Ovary (tissue), 9 donors: Measurements from ENCODE around the gene UFD1. TPM values are rescaled to one million over a fixed set of nuclear protein-coding genes. Genes with fewer than 3 reads are reported as not detected.

ENCODE experiments used
- DNase-seq, 5 donors: peaks; one replicate each; pipeline ENCODE4 v3.0.0-alpha.2; 2019 to 2020
- H3K27ac ChIP-seq, 2 donors: fragments of 200-600 bp; one replicate each; pipeline versions ENCODE4 v1.5.1 to v1.8.0; 2019 to 2022
- H3K27me3 ChIP-seq: fragments of 200-600 bp; one replicate; pipeline ENCODE4 v1.8.0; 2022
- H3K36me3 ChIP-seq: fragments of 200-600 bp; sonication (generic); one replicate; pipeline ENCODE4 v1.5.1; 2019
- H3K4me1 ChIP-seq: one replicate; pipeline ENCODE4 v1.8.1; 2013; ENCODE audit warnings: mild to moderate bottlenecking, moderate library complexity; ENCODE audit not compliant: insufficient read depth
- H3K4me3 ChIP-seq: fragments of 200-600 bp; sonication (generic); one replicate; pipeline ENCODE4 v1.5.1; 2017
- H3K9me3 ChIP-seq, 2 donors: fragments of 200-600 bp in 1 of 2; sonication (generic) in 1 of 2; one replicate each; pipeline versions ENCODE4 v1.5.1 to v1.8.1; 2013 to 2019; ENCODE audit warnings: mild to moderate bottlenecking in 1 of 2, moderate library complexity in 1 of 2
- EP300 ChIP-seq: sonication (generic); formaldehyde crosslinking; IDR thresholded peaks from one replicate; pipeline ENCODE4 v1.6.1; 2017; ENCODE audit warnings: antibody characterized with exemption
- POLR2A ChIP-seq: fragments of 450-650 bp; IDR thresholded peaks from one replicate; pipeline ENCODE4 v1.6.1; 2017; ENCODE audit warnings: antibody characterized with exemption, mild to moderate bottlenecking, moderate library complexity
- WGBS, 3 donors: extraction: QIAGEN DNeasy Blood & Tissue Kit in 1 of 3; methylation state at CpG; one replicate each; pipeline versions ENCODE4 v1.1.5 to v1.1.7; 2013 to 2017; 5-methylcytosine and 5-hydroxymethylcytosine counted together
- intact Hi-C, 4 donors: fragments of 100-400 bp; cut with DNase I; formaldehyde crosslinking; loops; one replicate each; pipeline versions ENCODE4 v1.11.0 to v1.15.1; 2022 to 2023
- polyA plus RNA-seq, 2 donors: library from polyadenylated mRNA; stranded (reverse); fragments of 200-250 nt in 1 of 2; fragments of 350-450 nt in 1 of 2; fragmentation: Illumina TruSeq in 1 of 2; extraction: RNeasy Lipid Tissue Mini Kit (QIAGEN cat#74804) in 1 of 2; gene quantifications; one replicate each; pipeline ENCODE4 v1.2.3, GENCODE V29; 2013 to 2014
- total RNA-seq, 7 donors: library from RNA; depleted of rRNA in 2 of 7; stranded (reverse); fragments of >200 nt in 2 of 7; fragmentation: NEBNext Ultra II Directional in 3 of 7; extraction: Animal tissue kit (Norgen Biotek cat#: 25700) in 3 of 7; gene quantifications; one replicate each; pipeline versions ENCODE4 v1.1.0 to v1.2.4, GENCODE V29; 2016 to 2023
- TF ChIP-seq, protein P1 (sequence below), 3 donors: fragments of 450-650 bp in 2 of 3; fragments of 200-600 bp in 1 of 3; IDR thresholded peaks; one replicate each; pipeline versions ENCODE4 v1.5.1 to v1.8.0; 2016 to 2022; ENCODE audit warnings: antibody characterized with exemption in 3 of 3, mild to moderate bottlenecking in 1 of 3
- donor health status: DM: no; HTN: no; CAD: no; lungs with moderate emphysema.
- donor health status: DM: no; HTN: no; CAD: no.
- donor health status: Bipolar disorder and iron deficiency.
- donor health status: DM: yes; HTN: yes; CAD: no.
- donor health status: DM: no; HTN: no; CAD: no.
- donor health status: DM: yes; HTN: yes; CAD: no.

UFD1 gene
- total and polyA plus RNA-seq, 9 donors, result 19.9 to 84.5 (median 34.1) TPM

GRCh38 chr22:19404676-19405075 lies 74.3 kb downstream of the UFD1 start:
- no peak for TF ChIP-seq EP300
- TF ChIP-seq, protein P1, sequence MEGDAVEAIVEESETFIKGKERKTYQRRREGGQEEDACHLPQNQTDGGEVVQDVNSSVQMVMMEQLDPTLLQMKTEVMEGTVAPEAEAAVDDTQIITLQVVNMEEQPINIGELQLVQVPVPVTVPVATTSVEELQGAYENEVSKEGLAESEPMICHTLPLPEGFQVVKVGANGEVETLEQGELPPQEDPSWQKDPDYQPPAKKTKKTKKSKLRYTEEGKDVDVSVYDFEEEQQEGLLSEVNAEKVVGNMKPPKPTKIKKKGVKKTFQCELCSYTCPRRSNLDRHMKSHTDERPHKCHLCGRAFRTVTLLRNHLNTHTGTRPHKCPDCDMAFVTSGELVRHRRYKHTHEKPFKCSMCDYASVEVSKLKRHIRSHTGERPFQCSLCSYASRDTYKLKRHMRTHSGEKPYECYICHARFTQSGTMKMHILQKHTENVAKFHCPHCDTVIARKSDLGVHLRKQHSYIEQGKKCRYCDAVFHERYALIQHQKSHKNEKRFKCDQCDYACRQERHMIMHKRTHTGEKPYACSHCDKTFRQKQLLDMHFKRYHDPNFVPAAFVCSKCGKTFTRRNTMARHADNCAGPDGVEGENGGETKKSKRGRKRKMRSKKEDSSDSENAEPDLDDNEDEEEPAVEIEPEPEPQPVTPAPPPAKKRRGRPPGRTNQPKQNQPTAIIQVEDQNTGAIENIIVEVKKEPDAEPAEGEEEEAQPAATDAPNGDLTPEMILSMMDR (IDR thresholded peaks at IDR 0.05), result no peak
- no peak for TF ChIP-seq POLR2A
- 92 to 94% (median 92%) methylated on average over 3 of the region's 3 CpGs for WGBS, 3 donors
- H3K27ac ChIP-seq, result no peak overlapping the region
- intact Hi-C loops, result no loop called here
- no peaks in the 10 kb centered on the region for H3K27me3 ChIP-seq
- no peaks in the 10 kb centered on the region for H3K9me3 ChIP-seq
- H3K4me1 ChIP-seq, result no peaks in the 10 kb centered on the region
- no peak for DNase-seq
- no peaks in the 10 kb centered on the region for H3K36me3 ChIP-seq
- no peak overlapping the region for H3K4me3 ChIP-seq

DNA sequence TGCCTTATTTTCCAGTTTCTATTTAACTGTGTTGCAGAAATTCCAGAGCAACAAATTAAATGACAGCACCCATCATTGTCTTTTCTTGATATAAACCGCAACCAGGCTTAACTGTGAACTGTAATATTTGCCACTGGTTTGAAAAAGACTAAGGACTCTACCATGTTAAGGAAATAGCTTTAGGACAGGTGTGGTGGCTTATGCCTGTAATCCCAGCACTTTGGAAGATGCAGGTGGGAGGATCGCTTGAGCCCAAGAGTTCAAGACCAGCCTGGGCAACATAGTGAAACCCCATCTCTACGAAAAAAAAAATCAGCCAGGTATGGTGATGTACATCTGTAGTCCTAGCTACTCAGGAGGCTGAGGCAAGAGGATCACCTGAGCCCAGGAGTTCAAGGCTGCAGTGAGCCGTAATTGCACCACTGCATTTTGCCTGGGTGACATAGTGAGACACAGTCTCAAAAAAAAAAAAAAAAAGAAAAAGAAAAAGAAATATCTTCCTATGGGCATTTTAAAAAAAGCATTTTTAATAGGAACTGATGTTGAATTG lies 76.3 kb downstream of the UFD1 start:
- TF ChIP-seq EP300 (no peak), POLR2A (no peak)
- TF ChIP-seq, protein P1 (IDR thresholded peaks at IDR 0.05), result no peak
- DNase-seq, result no peak
- 96 to 97% (median 96%) methylated on average over 4 of the region's 4 CpGs for WGBS, 3 donors
- Histone ChIP-seq H3K4me3 (no peak overlapping the region), H3K36me3 (no peaks in the 10 kb centered on the region), H3K27ac (no peak overlapping the region), H3K4me1 (no peaks in the 10 kb centered on the region), H3K27me3 (no peaks in the 10 kb centered on the region), H3K9me3 (no peaks in the 10 kb centered on the region)
- intact Hi-C loops, result no loop called here

GRCh38 chr22:19401483-19401882 lies 77.5 kb downstream of the UFD1 start:
- TF ChIP-seq POLR2A (no peak), EP300 (no peak)
- TF ChIP-seq, protein P1 (IDR thresholded peaks at IDR 0.05), result no peak
- 91 to 99% (median 97%) methylated on average over 4 of the region's 4 CpGs for WGBS, 3 donors
- no peaks in the 10 kb centered on the region for H3K27me3 ChIP-seq

DNA sequence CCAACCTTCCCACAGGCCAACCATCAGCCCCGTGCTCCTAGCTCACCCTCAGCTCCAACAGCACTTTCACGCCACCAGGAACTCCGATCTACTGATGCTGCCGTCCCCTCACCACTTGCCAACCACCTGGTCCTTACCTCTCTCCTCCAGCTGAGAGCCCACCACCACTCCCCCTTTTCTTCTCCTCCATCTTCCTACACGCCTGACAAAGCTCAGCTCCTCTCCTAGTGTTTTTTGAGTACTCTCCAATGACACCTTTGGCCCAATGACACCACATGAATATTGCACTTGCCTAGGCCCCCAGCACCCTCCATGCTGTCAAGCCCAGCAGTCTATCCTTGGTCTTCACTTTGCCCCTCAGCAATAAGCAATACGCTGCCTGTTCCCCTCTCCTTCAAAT lies 78.1 kb downstream of the UFD1 start:
- H3K27ac ChIP-seq, result no peak overlapping the region
- WGBS, 3 donors, result 90 to 94% (median 92%) methylated on average over 6 of the region's 6 CpGs
- no peaks in the 10 kb centered on the region for H3K36me3 ChIP-seq
- no peak for DNase-seq
- H3K9me3 ChIP-seq, result no peaks in the 10 kb centered on the region
- H3K4me1 ChIP-seq, result no peaks in the 10 kb centered on the region
- intact Hi-C loops, result no loop called here
- no peaks in the 10 kb centered on the region for H3K27me3 ChIP-seq
- TF ChIP-seq, protein P1 (IDR thresholded peaks at IDR 0.05), result no peak
- TF ChIP-seq POLR2A (no peak), EP300 (no peak)
- H3K4me3 ChIP-seq, result no peak overlapping the region

More at GRCh38 chr22:19401483-19401882, 77.5 kb downstream of the UFD1 start:
- Histone ChIP-seq H3K4me3 (no peak overlapping the region), H3K4me1 (no peaks in the 10 kb centered on the region), H3K9me3 (no peaks in the 10 kb centered on the region), H3K27ac (no peak overlapping the region), H3K36me3 (no peaks in the 10 kb centered on the region)
- intact Hi-C loops, result no loop called here
- DNase-seq, result no peak

Other genes with a start within 250 kb of the UFD1 start
- gene CLTCL1, start 187.5 kb downstream of the UFD1 start, total RNA-seq, result 1 to 10 TPM; 2.8 to 8.9 (median 5.2) TPM
- gene CLTCL1, start 187.5 kb downstream of the UFD1 start, polyA plus RNA-seq, result 10 to 100 TPM in 1 of 2 donors, 1 to 10 TPM in 1; 3.9 to 10.7 TPM
- 10 to 100 TPM in 5 of 7 donors, 1 to 10 TPM in 2; 7.2 to 31.6 (median 20.6) TPM for gene HIRA, start 47.5 kb downstream of the UFD1 start, total RNA-seq
- 10 to 100 TPM; 12.8 to 16.5 TPM for gene HIRA, start 47.5 kb downstream of the UFD1 start, polyA plus RNA-seq
- 10 to 100 TPM; 21.1 to 31.0 (median 28.5) TPM for gene MRPL40, start 46.6 kb downstream of the UFD1 start, total RNA-seq
- gene MRPL40, start 46.6 kb downstream of the UFD1 start, polyA plus RNA-seq, result 10 to 100 TPM; 31.1 to 46.9 TPM
- 10 to 100 TPM; 25.7 to 38.3 (median 33.5) TPM for gene C22orf39, start 31.5 kb downstream of the UFD1 start, total RNA-seq
- gene C22orf39, start 31.5 kb downstream of the UFD1 start, polyA plus RNA-seq, result 10 to 100 TPM; 33.0 to 58.9 TPM
- gene CDC45, start 727 bp upstream of the UFD1 start, total RNA-seq, result 1 to 10 TPM in 2 of 7 donors, under 1 TPM in 2, not detected in 3; 0.87 to 2.2 (median 1.1) TPM
- gene CDC45, start 727 bp upstream of the UFD1 start, polyA plus RNA-seq, result 1 to 10 TPM in 1 of 2 donors, under 1 TPM in 1; 0.46 to 1.4 TPM
- gene CLDN5, start 45.2 kb upstream of the UFD1 start, total RNA-seq, result 10 to 100 TPM; 16.4 to 62.7 (median 35.6) TPM
- gene CLDN5, start 45.2 kb upstream of the UFD1 start, polyA plus RNA-seq, result 100 to 1,000 TPM in 1 of 2 donors, under 1 TPM in 1; 0.48 to 211 TPM
- gene SEPTIN5, start 235.3 kb upstream of the UFD1 start, total RNA-seq, result 10 to 100 TPM; 21.0 to 55.0 (median 38.9) TPM
- 10 to 100 TPM; 29.2 to 30.9 TPM for gene SEPTIN5, start 235.3 kb upstream of the UFD1 start, polyA plus RNA-seq
- 10 to 100 TPM in 1 of 7 donors, 1 to 10 TPM in 5, under 1 TPM in 1; 0.71 to 21.5 (median 8.4) TPM for gene GP1BB, start 244.3 kb upstream of the UFD1 start, total RNA-seq
- 1 to 10 TPM in 1 of 2 donors, not detected in 1; 3.7 TPM for gene GP1BB, start 244.3 kb upstream of the UFD1 start, polyA plus RNA-seq